ENCODE measurements around the gene FOXN3.

DNA sequence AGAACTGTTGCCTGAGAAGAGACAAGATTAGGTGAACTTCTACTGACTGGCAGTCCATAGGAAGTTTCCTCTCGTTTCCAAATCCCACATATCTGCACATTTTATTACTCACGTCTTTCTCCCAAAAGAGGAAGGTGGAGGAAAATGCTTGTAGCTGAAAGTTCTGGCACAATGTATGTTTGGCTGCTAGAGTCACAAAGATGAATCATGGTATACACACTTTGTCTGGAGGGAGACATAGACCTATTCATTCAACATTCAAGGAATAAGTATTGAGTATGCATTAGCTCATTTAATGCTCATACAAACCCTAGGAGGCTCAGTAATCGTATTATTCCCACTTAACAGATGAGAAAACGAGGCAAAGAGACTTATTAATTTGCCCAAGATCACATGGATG lies 291.8 kb downstream of the FOXN3 start:
- TF ChIP-seq POLR2A (IDR thresholded peaks at IDR 0.05) (no peak), EP300 (IDR thresholded peaks at IDR 0.05) (no peak)
- TF ChIP-seq, protein P1, sequence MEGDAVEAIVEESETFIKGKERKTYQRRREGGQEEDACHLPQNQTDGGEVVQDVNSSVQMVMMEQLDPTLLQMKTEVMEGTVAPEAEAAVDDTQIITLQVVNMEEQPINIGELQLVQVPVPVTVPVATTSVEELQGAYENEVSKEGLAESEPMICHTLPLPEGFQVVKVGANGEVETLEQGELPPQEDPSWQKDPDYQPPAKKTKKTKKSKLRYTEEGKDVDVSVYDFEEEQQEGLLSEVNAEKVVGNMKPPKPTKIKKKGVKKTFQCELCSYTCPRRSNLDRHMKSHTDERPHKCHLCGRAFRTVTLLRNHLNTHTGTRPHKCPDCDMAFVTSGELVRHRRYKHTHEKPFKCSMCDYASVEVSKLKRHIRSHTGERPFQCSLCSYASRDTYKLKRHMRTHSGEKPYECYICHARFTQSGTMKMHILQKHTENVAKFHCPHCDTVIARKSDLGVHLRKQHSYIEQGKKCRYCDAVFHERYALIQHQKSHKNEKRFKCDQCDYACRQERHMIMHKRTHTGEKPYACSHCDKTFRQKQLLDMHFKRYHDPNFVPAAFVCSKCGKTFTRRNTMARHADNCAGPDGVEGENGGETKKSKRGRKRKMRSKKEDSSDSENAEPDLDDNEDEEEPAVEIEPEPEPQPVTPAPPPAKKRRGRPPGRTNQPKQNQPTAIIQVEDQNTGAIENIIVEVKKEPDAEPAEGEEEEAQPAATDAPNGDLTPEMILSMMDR (IDR thresholded peaks at IDR 0.05), result no peak
